ENCODE results near the gene PCBP3.
A peak's percentile ranks its signal among the peaks of the same experiment; 100 is the strongest.
"Not testable (repeated sequence)": the region's sequence is repeated elsewhere in the genome, so short reads cannot be mapped to it uniquely, and the experiment has no call there.

Gene PCBP3

DNA sequence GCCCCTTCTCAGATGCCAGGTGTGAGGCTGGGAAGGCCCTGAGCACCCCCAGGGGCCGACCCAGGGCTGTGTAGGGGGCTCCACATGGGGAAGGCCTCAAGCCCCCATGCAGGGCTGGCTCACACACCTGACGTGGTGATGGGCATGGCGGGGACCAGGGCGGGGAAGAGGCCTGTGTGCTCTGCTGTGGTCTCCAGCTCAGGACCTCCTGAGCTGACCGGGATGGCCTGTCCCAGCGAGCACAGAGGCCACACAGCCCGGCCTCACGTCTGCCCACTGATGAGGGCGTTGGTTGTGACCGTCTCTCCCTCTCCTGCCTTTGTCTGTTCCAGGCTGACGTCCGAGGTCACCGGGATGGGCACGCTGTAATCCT lies 297.8 kb downstream of the PCBP3 start:
- no peak for DNase-seq

- no peak for DNase-seq
Measured at GRCh38 chr21:45941717-45942546, 298.4 kb downstream of the PCBP3 start.

DNA sequence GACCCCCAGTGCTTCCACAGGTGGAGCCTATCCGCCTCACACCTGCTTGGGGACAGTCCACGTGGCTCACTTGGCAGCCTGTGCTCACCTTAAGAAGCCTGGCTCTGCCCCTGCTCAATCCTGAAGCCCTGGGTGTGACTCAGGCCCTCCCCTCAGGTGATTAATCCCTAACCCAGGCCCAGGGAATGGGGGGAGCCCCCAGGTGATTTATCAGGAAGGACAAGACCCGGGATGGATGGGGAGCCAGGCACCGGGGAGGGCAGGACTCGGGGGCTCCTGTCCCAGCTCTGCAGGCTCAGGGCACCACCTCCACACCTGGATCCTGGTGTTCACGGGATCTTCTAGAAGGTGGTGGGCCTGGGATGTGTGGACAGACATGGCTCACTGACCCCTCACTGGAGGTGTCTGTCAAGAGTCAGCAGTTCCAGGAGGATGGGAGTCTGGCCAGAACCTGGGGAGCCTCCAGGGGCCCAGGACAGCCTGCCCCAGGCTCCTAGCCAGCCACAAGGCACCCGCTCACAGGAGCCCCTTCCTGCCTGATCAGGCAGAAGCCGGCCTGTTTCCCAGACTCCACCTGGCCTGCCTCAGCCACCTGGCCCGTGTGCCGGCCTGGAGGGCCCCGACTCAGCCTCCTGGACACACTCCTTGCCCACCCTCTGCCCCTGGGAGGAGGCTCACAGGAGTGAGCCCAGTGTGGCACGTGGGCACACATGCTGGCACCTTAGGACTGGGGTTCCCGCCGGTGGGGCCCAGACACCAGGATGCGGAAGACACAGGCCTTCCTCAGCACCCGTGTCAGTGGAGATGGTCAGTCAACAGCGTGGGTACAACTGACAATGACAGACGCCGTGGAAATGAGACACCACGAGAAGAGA lies 299.5 kb downstream of the PCBP3 start:
- DNase-seq = no peak

- DNase-seq = no peak
Measured at GRCh38 chr21:45943630-45944540, 300.4 kb downstream of the PCBP3 start.

GRCh38 chr21:45944601-45945000 lies 301.1 kb downstream of the PCBP3 start:
- no peak for DNase-seq

GRCh38 chr21:45945066-45945867 lies 301.7 kb downstream of the PCBP3 start:
- DNase-seq = no peak

- DNase-seq = no peak
Measured at GRCh38 chr21:45945868-45946210, 302.3 kb downstream of the PCBP3 start.

GRCh38 chr21:45947296-45947695 lies 303.8 kb downstream of the PCBP3 start:
- no peak for DNase-seq

- no peak for DNase-seq
Measured at GRCh38 chr21:45947716-45948255, 304.3 kb downstream of the PCBP3 start.

GRCh38 chr21:45948576-45949141 lies 305.1 kb downstream of the PCBP3 start:
- no peak for DNase-seq

DNA sequence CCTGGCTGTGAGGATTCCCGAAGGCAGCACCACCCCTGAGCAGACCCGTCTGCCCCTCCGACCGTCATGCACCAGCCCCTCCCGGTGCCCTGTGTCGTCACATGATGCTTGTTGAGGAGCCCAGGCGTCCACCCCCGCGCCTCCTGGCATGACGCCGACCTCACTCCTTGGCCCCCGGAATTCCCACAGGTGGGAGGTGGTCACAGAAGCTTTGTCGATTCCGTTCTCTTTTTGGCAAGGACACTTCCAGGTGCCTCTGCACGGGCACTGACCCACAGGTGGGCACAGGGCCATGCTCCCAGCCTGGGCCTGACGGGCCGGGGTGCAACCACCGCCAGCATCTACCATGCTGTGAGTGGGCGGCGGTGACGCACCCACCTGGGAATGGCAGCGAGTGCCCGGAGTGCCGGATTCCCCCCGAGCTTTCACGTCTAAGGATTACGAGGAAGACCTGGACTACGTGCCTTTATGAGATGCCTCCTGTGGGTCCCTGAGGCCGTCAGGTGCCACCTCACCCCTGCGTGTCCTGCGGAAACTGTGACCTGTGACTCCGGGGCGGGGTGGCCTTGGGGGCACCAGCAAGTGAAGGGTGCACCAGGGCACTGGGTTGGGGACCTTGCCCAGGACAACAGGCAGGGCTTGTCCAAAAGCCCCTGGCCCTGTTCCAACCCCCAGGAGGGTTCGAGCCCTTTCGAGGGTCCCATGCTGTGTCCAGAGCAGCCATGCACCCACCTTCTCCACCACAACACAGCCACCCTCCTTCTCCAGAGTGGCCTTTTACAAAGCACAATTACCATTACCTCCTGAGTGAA lies 306.6 kb downstream of the PCBP3 start:
- no peak for DNase-seq

DNA sequence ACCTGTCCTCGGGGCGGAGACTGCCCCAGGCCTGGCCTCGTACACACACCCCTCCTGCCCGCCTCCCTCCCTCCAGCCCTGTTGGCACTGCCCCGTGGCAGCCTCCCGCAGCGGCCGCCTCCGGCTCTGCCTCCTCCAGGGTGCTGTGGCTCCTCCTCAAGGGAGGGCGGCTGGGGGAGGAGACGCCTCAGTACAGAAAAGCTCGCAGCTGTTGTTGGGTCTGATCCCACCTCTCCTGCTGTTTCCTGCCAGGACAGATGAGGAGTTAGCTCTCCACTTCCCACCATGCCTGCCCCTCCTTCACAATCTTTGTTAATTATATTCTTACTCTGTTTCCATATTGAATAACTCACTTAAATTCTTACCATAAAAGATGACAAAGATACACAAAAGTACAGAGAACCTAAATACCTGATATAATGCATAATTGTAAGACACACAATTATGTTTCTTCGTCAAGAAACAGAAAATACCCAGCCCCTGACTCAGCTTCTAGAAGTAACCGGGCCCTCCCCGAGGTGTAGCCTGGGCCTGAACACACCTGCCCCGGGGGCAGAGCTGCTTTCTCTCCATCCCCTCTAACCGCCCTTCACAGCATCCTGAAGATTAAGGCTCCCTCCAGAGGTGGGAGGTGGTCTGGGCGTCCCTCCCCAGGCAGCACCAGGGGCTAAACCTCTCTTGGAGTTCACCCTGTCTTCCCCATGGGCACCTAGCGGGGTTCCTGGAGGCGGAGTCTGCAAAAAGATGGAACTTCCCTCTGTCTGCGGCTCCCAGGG lies 307.4 kb downstream of the PCBP3 start:
- DNase-seq = peak; percentile 2

DNA sequence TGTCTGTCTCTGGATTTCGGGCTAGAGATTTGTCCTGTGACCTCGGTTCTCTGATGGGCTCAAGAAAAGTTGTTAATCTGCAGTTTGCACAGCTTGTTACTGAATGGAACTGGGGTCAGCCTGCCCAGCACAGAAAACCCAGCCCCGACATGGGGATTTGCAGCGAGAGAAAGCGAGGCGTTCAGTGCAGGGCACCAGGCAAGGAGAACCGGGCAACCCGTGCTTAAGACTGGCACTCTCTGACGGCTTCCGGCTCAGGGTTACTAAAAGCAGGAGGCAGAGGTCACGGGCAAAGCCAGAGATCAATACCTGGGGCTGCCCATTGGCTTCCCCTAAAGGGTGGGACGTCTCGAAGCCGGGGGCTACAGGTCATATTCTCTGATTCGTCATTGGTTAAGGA lies 308.2 kb downstream of the PCBP3 start:
- no peak for DNase-seq

- not testable (repeated sequence) for DNase-seq
Measured at GRCh38 chr21:45952527-45952926, 309.0 kb downstream of the PCBP3 start.

GRCh38 chr21:45952974-45953373 lies 309.4 kb downstream of the PCBP3 start:
- DNase-seq = no peak

GRCh38 chr21:45954261-45954660 lies 310.7 kb downstream of the PCBP3 start:
- no peak for DNase-seq

GRCh38 chr21:45954921-45955320 lies 311.4 kb downstream of the PCBP3 start:
- DNase-seq = no peak

DNA sequence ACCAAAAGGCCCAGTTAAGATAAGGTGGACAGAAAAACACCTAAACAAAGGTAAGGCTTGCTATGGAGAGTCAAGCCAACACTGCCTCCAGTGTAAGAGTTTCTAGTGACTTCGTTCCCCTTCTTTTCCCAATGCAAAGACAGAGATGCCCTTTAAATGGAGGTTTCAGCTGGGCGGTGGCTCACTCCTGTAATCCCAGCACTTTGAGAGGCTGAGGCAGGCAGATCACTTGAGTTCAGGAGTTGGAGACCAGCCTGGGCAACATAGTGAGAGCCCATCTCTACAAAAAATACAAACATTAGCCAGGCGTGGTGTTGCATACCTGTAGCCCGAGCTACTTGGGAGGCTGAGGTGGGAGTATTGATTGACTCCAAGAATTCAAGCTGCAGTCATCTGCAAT lies 314.0 kb downstream of the PCBP3 start:
- DNase-seq = no peak

GRCh38 chr21:45957981-45958600 lies 314.6 kb downstream of the PCBP3 start:
- no peak for DNase-seq
